NB4 (cell line): ENCODE data around the gene PRPF6.

ENCODE experiments used
- MYC ChIP-seq: IDR thresholded peaks from 2 replicates; pipeline ENCODE4 v1.6.1; 2011; ENCODE audit warnings: low read depth, low read length
- POLR2A ChIP-seq: IDR thresholded peaks from 2 replicates; pipeline ENCODE4 v1.6.1; 2011; ENCODE audit warnings: mild to moderate bottlenecking; ENCODE audit not compliant: insufficient read length; ENCODE audit errors: extremely low read depth
- TF ChIP-seq, protein P1 (sequence below): IDR thresholded peaks from one replicate; pipeline ENCODE4 v1.5.1; 2012; ENCODE audit warnings: low read depth, low read length
- TF ChIP-seq, protein P2 (sequence below): IDR thresholded peaks from 2 replicates; pipeline ENCODE4 v1.6.1; 2011; ENCODE audit warnings: low read depth, low read length

DNA sequence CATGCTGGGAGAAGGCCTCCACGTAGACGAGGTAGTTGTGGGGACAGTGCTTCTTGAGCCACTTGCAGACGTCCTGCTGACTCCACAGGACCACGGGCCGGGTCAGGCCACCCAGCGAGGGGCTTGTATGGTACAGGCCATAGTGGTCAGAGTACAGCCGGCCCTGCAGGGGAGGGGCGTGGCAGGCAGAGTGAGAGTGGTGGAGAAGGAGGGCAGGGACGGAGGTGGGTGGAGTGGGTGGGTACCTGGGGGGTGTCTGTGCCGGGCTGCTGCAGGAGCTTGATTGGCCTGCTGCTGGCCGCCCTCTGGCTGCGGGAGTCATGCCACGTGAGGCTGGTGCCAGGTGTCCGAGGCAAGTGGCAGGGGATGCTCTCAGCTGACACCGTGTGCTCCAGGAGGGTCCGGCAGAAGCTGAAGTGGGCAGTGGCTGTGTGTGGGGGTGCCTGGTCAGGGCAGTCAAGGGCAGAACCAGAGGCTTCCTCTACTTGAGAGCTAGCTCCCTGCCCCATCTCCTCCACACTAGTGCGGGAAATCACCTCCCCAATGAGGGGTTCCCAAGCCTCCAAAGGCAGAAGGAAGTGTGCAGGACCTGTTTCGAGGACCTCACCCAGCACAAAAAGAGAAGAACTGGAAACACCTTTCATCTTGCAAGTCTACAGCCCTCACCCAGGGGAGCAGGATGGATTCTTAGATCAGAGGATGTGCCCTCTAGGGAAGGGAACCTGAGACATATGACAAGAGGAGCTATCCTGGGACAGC lies 3.8 kb upstream of the PRPF6 start:
- TF ChIP-seq, protein P1, sequence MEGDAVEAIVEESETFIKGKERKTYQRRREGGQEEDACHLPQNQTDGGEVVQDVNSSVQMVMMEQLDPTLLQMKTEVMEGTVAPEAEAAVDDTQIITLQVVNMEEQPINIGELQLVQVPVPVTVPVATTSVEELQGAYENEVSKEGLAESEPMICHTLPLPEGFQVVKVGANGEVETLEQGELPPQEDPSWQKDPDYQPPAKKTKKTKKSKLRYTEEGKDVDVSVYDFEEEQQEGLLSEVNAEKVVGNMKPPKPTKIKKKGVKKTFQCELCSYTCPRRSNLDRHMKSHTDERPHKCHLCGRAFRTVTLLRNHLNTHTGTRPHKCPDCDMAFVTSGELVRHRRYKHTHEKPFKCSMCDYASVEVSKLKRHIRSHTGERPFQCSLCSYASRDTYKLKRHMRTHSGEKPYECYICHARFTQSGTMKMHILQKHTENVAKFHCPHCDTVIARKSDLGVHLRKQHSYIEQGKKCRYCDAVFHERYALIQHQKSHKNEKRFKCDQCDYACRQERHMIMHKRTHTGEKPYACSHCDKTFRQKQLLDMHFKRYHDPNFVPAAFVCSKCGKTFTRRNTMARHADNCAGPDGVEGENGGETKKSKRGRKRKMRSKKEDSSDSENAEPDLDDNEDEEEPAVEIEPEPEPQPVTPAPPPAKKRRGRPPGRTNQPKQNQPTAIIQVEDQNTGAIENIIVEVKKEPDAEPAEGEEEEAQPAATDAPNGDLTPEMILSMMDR, result no peak
- TF ChIP-seq, protein P2, sequence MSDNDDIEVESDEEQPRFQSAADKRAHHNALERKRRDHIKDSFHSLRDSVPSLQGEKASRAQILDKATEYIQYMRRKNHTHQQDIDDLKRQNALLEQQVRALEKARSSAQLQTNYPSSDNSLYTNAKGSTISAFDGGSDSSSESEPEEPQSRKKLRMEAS, result peak; percentile 16; the same call in 1 of the 2 replicates
- TF ChIP-seq POLR2A (no peak), MYC (0 out of 2 replicates have a peak, but pooled peaks have one; percentile 55)
